A549 (cell line): ENCODE data around the gene EIF1B. TPM values are rescaled to one million over a fixed set of nuclear protein-coding genes. Genes with fewer than 3 reads are reported as not detected.

ENCODE experiments used
- ATAC-seq, 2 experiments: fragments of 200-7000 bp in 1 of 2; fragments of >200 bp in 1 of 2; cut with Nextera tagmentation in 1 of 2; cut with Tn5 transposase in 1 of 2; 3 replicates each; pipeline versions ENCODE4 v1.8.0 to v1.9.1; 2018 to 2020; ENCODE audit warnings: mild to moderate bottlenecking in 1 of 2, moderate library complexity in 1 of 2
- CTCF ChIA-PET: fragments of 300-600 bp; sonication (Branson Sonifier 250); formaldehyde crosslinking; extraction: SDS; loops from one replicate; lab custom pipeline; 2021; ENCODE audit warnings: antibody characterized with exemption, inconsistent platforms; lab: Yijun Ruan, JAX
- POLR2A ChIA-PET: fragments of 350-600 bp; formaldehyde crosslinking; extraction: SDS; loops from one replicate; lab custom pipeline; 2021; ENCODE audit warnings: antibody characterized with exemption, inconsistent platforms; lab: Yijun Ruan, JAX
- DNase-seq, 2 experiments: peaks; one replicate each; pipeline versions ENCODE4 v3.0.0 to v3.0.0-alpha.2; 2011 to 2016; ENCODE audit warnings: low read depth in 1 of 2, low spot score in 1 of 2
- FAIRE-seq: peaks from 2 replicates; lab custom pipeline; 2011; peaks lifted over from hg19 to GRCh38; lab: Jason Lieb, UNC
- H3K27ac ChIP-seq, 2 experiments: fragments of >200 bp; sonication (Bioruptor Twin); formaldehyde crosslinking; 3 replicates each; pipeline ENCODE4 v1.5.1; 2016 to 2017
- H3K4me1 ChIP-seq: fragments of >200 bp; sonication (Bioruptor Twin); formaldehyde crosslinking; 3 replicates; pipeline ENCODE4 v1.6.1; 2016
- H3K4me2 ChIP-seq: fragments of >200 bp; sonication (Bioruptor Twin); formaldehyde crosslinking; 3 replicates; pipeline ENCODE4 v1.6.1; 2016
- H3K4me3 ChIP-seq: fragments of >200 bp; sonication (Bioruptor Twin); formaldehyde crosslinking; 3 replicates; pipeline ENCODE4 v1.5.1; 2016
- H3K9me3 ChIP-seq: fragments of >200 bp; sonication (Bioruptor Twin); formaldehyde crosslinking; 3 replicates; pipeline ENCODE4 v1.6.1; 2016
- BCL3 ChIP-seq: fragments of >200 bp; sonication (Bioruptor Twin); formaldehyde crosslinking; IDR thresholded peaks from 3 replicates; pipeline ENCODE4 v1.6.1; 2016
- CBX2 ChIP-seq: fragments of 200-600 bp; sonication (generic); IDR thresholded peaks from 2 replicates; pipeline ENCODE4 v1.6.1; 2016; ENCODE audit warnings: low read depth, mild to moderate bottlenecking, borderline replicate concordance
- CHD4 ChIP-seq: fragments of 200-600 bp; sonication (generic); IDR thresholded peaks from 2 replicates; pipeline ENCODE4 v1.6.1; 2016; ENCODE audit warnings: antibody characterized with exemption, mild to moderate bottlenecking, borderline replicate concordance
- CTCF ChIP-seq: fragments of >200 bp; sonication (Bioruptor Twin); formaldehyde crosslinking; IDR thresholded peaks from 3 replicates; pipeline ENCODE4 v1.5.1; 2016
- EHF ChIP-seq: fragments of 250-450 bp; sonication (Bioruptor Pico); IDR thresholded peaks from 2 replicates; pipeline ENCODE4 v1.5.0; 2020; ENCODE audit warnings: mild to moderate bottlenecking
- ELK1 ChIP-seq: fragments of 150-350 bp; IDR thresholded peaks from 2 replicates; pipeline ENCODE4 v1.6.1; 2014; ENCODE audit warnings: low read depth, mild to moderate bottlenecking, low read length
- ESRRA ChIP-seq: fragments of 150-350 bp; IDR thresholded peaks from 2 replicates; pipeline ENCODE4 v1.6.1; 2014; ENCODE audit warnings: mild to moderate bottlenecking, low read length, borderline replicate concordance
- FOSB ChIP-seq: fragments of 250-450 bp; sonication (Bioruptor Pico); IDR thresholded peaks from 2 replicates; pipeline ENCODE4 v1.5.0; 2020; ENCODE audit warnings: mild to moderate bottlenecking, moderate library complexity
- FOXS1 ChIP-seq: fragments of 250-450 bp; sonication (Bioruptor Pico); IDR thresholded peaks from 2 replicates; pipeline ENCODE4 v1.5.0; 2020; ENCODE audit warnings: mild to moderate bottlenecking, moderate library complexity
- HOXA7 ChIP-seq: fragments of 250-450 bp; sonication (Bioruptor Pico); IDR thresholded peaks from 2 replicates; pipeline ENCODE4 v1.5.0; 2020; ENCODE audit warnings: mild to moderate bottlenecking, moderate library complexity
- HOXB13 ChIP-seq: fragments of 250-450 bp; sonication (Bioruptor Pico); IDR thresholded peaks from 2 replicates; pipeline ENCODE4 v1.5.0; 2020; ENCODE audit warnings: low read depth, mild to moderate bottlenecking, moderate library complexity
- JUN ChIP-seq, 2 experiments: fragments of >200 bp; sonication (Bioruptor Twin); formaldehyde crosslinking; IDR thresholded peaks; 2 replicates in 1 of 2; 3 replicates in 1 of 2; pipeline ENCODE4 v1.6.1; 2016 to 2017
- KDM1A ChIP-seq: fragments of 200-600 bp; sonication (generic); IDR thresholded peaks from 2 replicates; pipeline ENCODE4 v1.6.1; 2016; ENCODE audit warnings: low read depth, mild to moderate bottlenecking
- MAX ChIP-seq: IDR thresholded peaks from 2 replicates; pipeline ENCODE4 v1.6.1; 2012
- MAZ ChIP-seq: fragments of 150-350 bp; IDR thresholded peaks from 2 replicates; pipeline ENCODE4 v1.6.1; 2014; ENCODE audit warnings: antibody characterized with exemption, low read depth, low read length, borderline replicate concordance
- MYC ChIP-seq: IDR thresholded peaks from 2 replicates; pipeline ENCODE4 v1.6.1; 2012; ENCODE audit warnings: mild to moderate bottlenecking, inconsistent platforms, low read length, improper control_type of control experiment, borderline replicate concordance
- NR3C1 ChIP-seq: fragments of >200 bp; sonication (Bioruptor Twin); formaldehyde crosslinking; IDR thresholded peaks from 3 replicates; pipeline ENCODE4 v1.6.1; 2017
- POLR2A ChIP-seq: IDR thresholded peaks from 2 replicates; pipeline ENCODE4 v1.6.1; 2012; ENCODE audit warnings: mild to moderate bottlenecking, low read length
- POLR2AphosphoS2 ChIP-seq: conservative IDR thresholded peaks from 2 replicates; pipeline ENCODE4 v1.6.1; 2012; ENCODE audit warnings: low read length, improper control_type of control experiment, inconsistent platforms
- RAD21 ChIP-seq, 2 experiments: fragments of >200 bp in 1 of 2; sonication (Bioruptor Twin) in 1 of 2; formaldehyde crosslinking in 1 of 2; IDR thresholded peaks in 1 of 2; conservative IDR thresholded peaks in 1 of 2; 2 replicates in 1 of 2; 3 replicates in 1 of 2; pipeline ENCODE4 v1.6.1; 2012 to 2018; ENCODE audit warnings: inconsistent platforms in 1 of 2
- RARB ChIP-seq: fragments of 250-450 bp; sonication (Bioruptor Pico); IDR thresholded peaks from 2 replicates; pipeline ENCODE4 v1.8.0; 2021; ENCODE audit warnings: mild to moderate bottlenecking, moderate library complexity
- SMC3 ChIP-seq: fragments of >200 bp; sonication (Bioruptor Twin); formaldehyde crosslinking; IDR thresholded peaks from 3 replicates; pipeline ENCODE4 v1.6.1; 2018; ENCODE audit warnings: inconsistent platforms
- ZC3H11A ChIP-seq: fragments of 450-650 bp; IDR thresholded peaks from 2 replicates; pipeline ENCODE4 v1.6.1; 2014; ENCODE audit warnings: antibody characterized with exemption, mild to moderate bottlenecking
- ZNF302 ChIP-seq: fragments of 250-450 bp; sonication (Bioruptor Pico); IDR thresholded peaks from 2 replicates; pipeline ENCODE4 v1.9.0; 2021; ENCODE audit warnings: inconsistent platforms, mild to moderate bottlenecking, moderate library complexity
- WGBS: methylation state at CpG from one replicate; pipeline ENCODE4 v1.1.6; 2017; ENCODE audit errors: missing lambda C conversion rate; 5-methylcytosine and 5-hydroxymethylcytosine counted together
- polyA minus RNA-seq: library from RNA; depleted of rRNA, polyadenylated mRNA; stranded (reverse); fragments of >200 nt; gene quantifications from 2 replicates; pipeline ENCODE4 v1.2.3, GENCODE V29; 2011; rRNA and poly(A)+ RNA removed
- polyA plus RNA-seq, 4 experiments: library from polyadenylated mRNA; depleted of rRNA in 3 of 4; stranded (reverse); fragments of >200 nt; fragmentation: RNase III in 1 of 4; extraction: RNeasy Plus Mini Kit Qiagen cat#74134 plus additional on column Dnase treatment in 1 of 4; gene quantifications; 2 replicates in 3 of 4; 3 replicates in 1 of 4; pipeline ENCODE4 v1.2.3, GENCODE V29; 2011 to 2017
- TF ChIP-seq, protein P1 (sequence below): fragments of 450-650 bp; IDR thresholded peaks from 2 replicates; pipeline ENCODE4 v1.6.1; 2014; ENCODE audit warnings: antibody characterized with exemption
- TF ChIP-seq, protein P2 (sequence below): IDR thresholded peaks from 2 replicates; pipeline ENCODE4 v1.6.1; 2012; ENCODE audit warnings: low read depth, borderline replicate concordance

EIF1B gene
- polyA plus RNA-seq (2011; rRNA removed) = 36.9 and 42.1 TPM in 2 replicates
- polyA plus RNA-seq (2012; cell fraction: cytosol; rRNA removed) = 17.7 and 18.8 TPM in 2 replicates
- polyA plus RNA-seq (2012; cell fraction: nucleus; rRNA removed) = 9.1 and 9.4 TPM in 2 replicates
- 44.5 to 46.0 TPM (median 45.7 TPM) in 3 replicates for polyA plus RNA-seq (2017; fragmentation: RNase III; extraction: RNeasy Plus Mini Kit Qiagen cat#74134 plus additional on column Dnase treatment)
- 5.2 and 6.5 TPM in 2 replicates for polyA minus RNA-seq

DNA sequence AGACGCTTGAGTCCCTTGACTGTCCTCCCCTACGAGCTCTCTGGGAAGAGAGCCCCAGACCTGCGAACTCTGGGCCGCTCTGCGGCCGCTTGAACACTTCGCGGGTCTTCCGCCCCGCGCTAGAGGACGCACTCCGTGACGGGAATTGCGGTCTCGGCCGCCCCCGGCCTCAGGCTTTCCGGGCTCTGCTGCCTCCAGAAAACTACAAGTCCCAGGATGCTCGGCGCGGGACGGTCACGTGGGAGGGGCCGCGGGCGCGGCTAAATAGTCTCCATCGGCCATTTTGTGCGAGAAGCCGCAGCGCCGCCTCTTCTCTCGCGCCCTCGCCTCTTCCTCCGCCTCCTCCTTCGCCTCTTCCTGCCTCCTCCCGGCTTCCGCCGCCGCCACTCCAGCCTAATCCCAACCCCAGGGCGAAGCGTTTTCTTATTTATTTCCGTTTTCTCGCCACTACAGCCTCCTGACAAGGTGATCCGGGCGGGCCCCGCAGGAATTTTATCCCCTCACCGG, at the start of gene EIF1B:
TSS of gene EIF1B (plus strand) at position 290 of the 507 bp plus-strand sequence. CDS start 235 bp downstream, outside the sequence.
- ATAC-seq = peak; percentile 96 to 97
- ChIA-PET CTCF (interaction anchor here (1.0 to 1.8 kb wide), 8 partner anchors 10 to 123 kb away, joined by 3 to 8 read pairs (median 4); no protein-coding TSS in a partner anchor), POLR2A (interaction anchor here (2.0 kb wide), 1 partner anchor 117 kb away, joined by 8 read pairs; no protein-coding TSS in a partner anchor)
- Histone ChIP-seq H3K27ac (peak within 1 kb of the TSS; percentile 87 to 93), H3K9me3 (no peaks in the 10 kb centered on the region), H3K4me2 (peak within 1 kb of the TSS; percentile 88), H3K4me1 (peaks cover 6% of the 10 kb centered on the region; the same call in 2 of the 3 replicates), H3K4me3 (peak within 1 kb of the TSS; percentile 78)
- 1% methylated on average over 31 of the region's 50 CpGs for WGBS
- peak; percentile 77 to 94 for DNase-seq
- TF ChIP-seq FOXS1 (CRISPR knock-in tag) = no peak
- 0 out of 3 replicates have a peak, but pooled peaks have one; percentile 36 for TF ChIP-seq BCL3
- peak; percentile 78 for TF ChIP-seq CTCF
- TF ChIP-seq JUN (IDR thresholded peaks at IDR 0.05) = peak; percentile 32 to 64; a peak in 4 of 5 replicates
- TF ChIP-seq SMC3 = peak; percentile 31; the same call in 1 of the 3 replicates
- peak; percentile 29 for TF ChIP-seq POLR2A
- TF ChIP-seq ELK1 = no peak
- TF ChIP-seq MAX = peak; percentile 42; the same call in 1 of the 2 replicates
- no peak for TF ChIP-seq KDM1A
- TF ChIP-seq, protein P1, sequence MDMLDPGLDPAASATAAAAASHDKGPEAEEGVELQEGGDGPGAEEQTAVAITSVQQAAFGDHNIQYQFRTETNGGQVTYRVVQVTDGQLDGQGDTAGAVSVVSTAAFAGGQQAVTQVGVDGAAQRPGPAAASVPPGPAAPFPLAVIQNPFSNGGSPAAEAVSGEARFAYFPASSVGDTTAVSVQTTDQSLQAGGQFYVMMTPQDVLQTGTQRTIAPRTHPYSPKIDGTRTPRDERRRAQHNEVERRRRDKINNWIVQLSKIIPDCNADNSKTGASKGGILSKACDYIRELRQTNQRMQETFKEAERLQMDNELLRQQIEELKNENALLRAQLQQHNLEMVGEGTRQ = peak; percentile 94
- 0 out of 5 replicates have a peak, but pooled peaks have one; percentile 8 to 21 for TF ChIP-seq RAD21 (conservative IDR thresholded peaks at IDR 0.05 in 1 of 2, IDR thresholded peaks at IDR 0.05 in 1 of 2)
- FAIRE-seq = no peak

DNA sequence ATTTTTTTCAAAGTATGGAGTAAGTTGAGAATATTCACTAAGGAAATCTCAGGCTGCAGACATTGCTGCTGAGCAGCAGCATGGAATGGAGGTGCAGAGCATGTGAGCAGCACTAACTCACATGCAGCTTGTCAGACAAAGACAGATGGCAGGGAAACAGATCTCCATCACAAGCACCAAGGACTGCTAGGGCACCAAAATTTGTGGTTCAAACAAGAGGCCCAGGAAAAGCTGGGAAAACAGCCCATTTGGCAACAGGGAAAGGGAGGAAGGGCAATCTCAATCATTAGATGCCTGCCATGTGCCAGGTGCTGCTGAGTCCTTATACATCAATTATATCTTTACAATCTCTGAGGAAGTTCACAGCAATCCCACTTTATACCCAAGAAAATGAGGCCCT, 47.2 kb upstream of the EIF1B start:
- ATAC-seq (no peak), FAIRE-seq (no peak), DNase-seq (no peak)
- no peaks in the 10 kb centered on the region for H3K9me3 ChIP-seq
- H3K27ac ChIP-seq = no peak overlapping the region
- POLR2A ChIA-PET = no interaction called here
- no peaks in the 10 kb centered on the region for H3K4me1 ChIP-seq
- no peak overlapping the region for H3K4me2 ChIP-seq
- no peak overlapping the region for H3K4me3 ChIP-seq
- CTCF ChIA-PET = no interaction called here
- TF ChIP-seq, protein P2, sequence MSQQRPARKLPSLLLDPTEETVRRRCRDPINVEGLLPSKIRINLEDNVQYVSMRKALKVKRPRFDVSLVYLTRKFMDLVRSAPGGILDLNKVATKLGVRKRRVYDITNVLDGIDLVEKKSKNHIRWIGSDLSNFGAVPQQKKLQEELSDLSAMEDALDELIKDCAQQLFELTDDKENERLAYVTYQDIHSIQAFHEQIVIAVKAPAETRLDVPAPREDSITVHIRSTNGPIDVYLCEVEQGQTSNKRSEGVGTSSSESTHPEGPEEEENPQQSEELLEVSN = no peak
- TF ChIP-seq POLR2AphosphoS2 (no peak), HOXB13 (CRISPR knock-in tag) (no peak), MAZ (no peak), MYC (no peak), ZNF302 (no peak), RARB (no peak), CBX2 (no peak), FOXS1 (CRISPR knock-in tag) (no peak), HOXA7 (CRISPR knock-in tag) (no peak), ESRRA (no peak), CHD4 (no peak), FOSB (CRISPR knock-in tag) (no peak), EHF (CRISPR knock-in tag) (no peak), RAD21 (conservative IDR thresholded peaks at IDR 0.05 in 1 of 2, IDR thresholded peaks at IDR 0.05 in 1 of 2) (no peak), ZC3H11A (no peak), NR3C1 (no peak)
